Heart left ventricle (tissue), 13 donors: ENCODE results near the gene RIC3.

Experiments
- POLR2A ChIP-seq, 2 donors: fragments of 450-650 bp; IDR thresholded peaks; one replicate each; pipeline ENCODE4 v1.6.1; 2017; ENCODE audit warnings: antibody characterized with exemption in 2 of 2, mild to moderate bottlenecking in 2 of 2, moderate library complexity in 2 of 2
- TF ChIP-seq, protein P1 (sequence below), 12 donors: fragments of 200-600 bp; sonication (generic) in 4 of 12; IDR thresholded peaks; one replicate each; pipeline versions ENCODE4 v1.5.0 to v1.8.0; 2018 to 2022; ENCODE audit warnings: antibody characterized with exemption in 12 of 12, mild to moderate bottlenecking in 5 of 12
- donor health status: ischemic (EF 13 %, LVEDD 7.1; RV severe dilation, severe dysfunction).
- donor health status: DM: no; HTN: yes; CAD: no.
- donor health status: DM: no; HTN: no; CAD: no.
- donor health status: ischemic (EF 25% LVEDD 6.9; RV normal size, moderate dysfunction).
- donor health status: ischemic (EF 25% LVEDD 5.7; RV mildly dilated, moderate dysfunction).
- donor health status: ischemic (EF 35%, LVEDD 5.7; RV mildly dilated, moderate dysfunction).
- donor health status: nonischemic (EF 11% LVEDD 7.7; RV severe dilation, severe dysfunction).
- donor health status: DM: yes; HTN: yes; CAD: no.
- donor health status: PGD.
- donor health status: ischemic (EF 29% LVEDD 5.4; RV normal size, mild dysfunction).
- donor health status: nonischemic (EF 23%, LVEDD 6.1; RV moderate dilation, normal function).

DNA sequence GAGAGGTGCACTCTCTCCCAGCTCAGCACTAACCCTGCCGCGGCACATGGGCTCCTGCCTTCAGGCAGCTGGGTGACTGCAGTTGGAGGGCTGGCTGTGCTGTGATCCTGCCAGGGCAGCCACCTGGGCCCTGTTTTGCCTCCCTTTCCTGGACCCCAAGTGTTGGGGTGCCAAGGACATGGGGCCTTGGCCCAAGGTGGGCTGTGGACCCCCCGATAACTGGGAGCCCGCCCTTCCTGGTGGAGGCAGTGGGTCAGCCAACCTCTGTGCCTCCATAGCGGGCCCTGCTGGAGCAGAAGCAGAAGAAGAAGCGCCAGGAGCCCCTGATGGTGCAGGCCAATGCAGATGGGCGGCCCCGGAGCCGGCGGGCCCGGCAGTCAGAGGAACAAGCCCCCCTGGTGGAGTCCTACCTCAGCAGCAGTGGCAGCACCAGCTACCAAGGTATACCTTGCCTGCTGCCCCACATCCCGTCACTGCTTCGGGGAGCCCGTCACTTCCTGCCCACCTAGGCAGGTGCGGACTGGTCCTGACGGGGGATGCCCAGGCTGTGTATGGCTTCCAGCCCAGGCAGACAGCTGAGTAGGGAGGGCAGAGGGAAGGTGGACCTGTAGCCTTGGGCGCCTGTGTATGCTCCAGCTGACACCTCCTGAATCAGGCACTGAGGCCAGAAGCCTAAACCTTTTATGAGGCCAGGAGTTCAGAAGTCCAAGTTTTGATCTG is 78.9 kb downstream of the RIC3 start:
- TF ChIP-seq, protein P1, sequence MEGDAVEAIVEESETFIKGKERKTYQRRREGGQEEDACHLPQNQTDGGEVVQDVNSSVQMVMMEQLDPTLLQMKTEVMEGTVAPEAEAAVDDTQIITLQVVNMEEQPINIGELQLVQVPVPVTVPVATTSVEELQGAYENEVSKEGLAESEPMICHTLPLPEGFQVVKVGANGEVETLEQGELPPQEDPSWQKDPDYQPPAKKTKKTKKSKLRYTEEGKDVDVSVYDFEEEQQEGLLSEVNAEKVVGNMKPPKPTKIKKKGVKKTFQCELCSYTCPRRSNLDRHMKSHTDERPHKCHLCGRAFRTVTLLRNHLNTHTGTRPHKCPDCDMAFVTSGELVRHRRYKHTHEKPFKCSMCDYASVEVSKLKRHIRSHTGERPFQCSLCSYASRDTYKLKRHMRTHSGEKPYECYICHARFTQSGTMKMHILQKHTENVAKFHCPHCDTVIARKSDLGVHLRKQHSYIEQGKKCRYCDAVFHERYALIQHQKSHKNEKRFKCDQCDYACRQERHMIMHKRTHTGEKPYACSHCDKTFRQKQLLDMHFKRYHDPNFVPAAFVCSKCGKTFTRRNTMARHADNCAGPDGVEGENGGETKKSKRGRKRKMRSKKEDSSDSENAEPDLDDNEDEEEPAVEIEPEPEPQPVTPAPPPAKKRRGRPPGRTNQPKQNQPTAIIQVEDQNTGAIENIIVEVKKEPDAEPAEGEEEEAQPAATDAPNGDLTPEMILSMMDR (IDR thresholded peaks at IDR 0.05): no peak
- TF ChIP-seq POLR2A (IDR thresholded peaks at IDR 0.05): no peak
